Heart right ventricle (tissue), 16 donors: ENCODE data around the gene CAMK4. TPM values are rescaled to one million over a fixed set of nuclear protein-coding genes. Genes with fewer than 3 reads are reported as not detected.

ENCODE experiments used
- ATAC-seq, 8 donors: fragments of 200-7000 bp; cut with Tn5 transposase; one replicate each; pipeline ENCODE4 v1.9.1; 2020; ENCODE audit warnings: mild to moderate bottlenecking in 8 of 8, moderate library complexity in 8 of 8, moderate number of reproducible peaks in 1 of 8
- DNase-seq, 2 donors: peaks; one replicate each; pipeline ENCODE4 v3.0.0-alpha.2; 2020
- H3K27ac ChIP-seq, 10 donors: fragments of 200-600 bp; sonication (generic) in 2 of 10; one replicate each; pipeline versions ENCODE4 v1.5.0 to v1.8.0; 2020 to 2022; ENCODE audit warnings: mild to moderate bottlenecking in 3 of 10
- H3K27me3 ChIP-seq, 7 donors: fragments of 200-600 bp; one replicate each; pipeline ENCODE4 v1.8.0; 2021 to 2022; ENCODE audit warnings: mild to moderate bottlenecking in 2 of 7
- H3K36me3 ChIP-seq, 9 donors: fragments of 200-600 bp; sonication (generic) in 1 of 9; one replicate each; pipeline versions ENCODE4 v1.5.0 to v1.8.0; 2020 to 2022; ENCODE audit warnings: mild to moderate bottlenecking in 2 of 9
- H3K4me1 ChIP-seq, 9 donors: fragments of 200-600 bp; sonication (generic) in 1 of 9; one replicate each; pipeline versions ENCODE4 v1.5.0 to v1.8.0; 2020 to 2022; ENCODE audit warnings: mild to moderate bottlenecking in 4 of 9
- H3K4me3 ChIP-seq, 10 donors: fragments of 200-600 bp; sonication (generic) in 2 of 10; one replicate each; pipeline versions ENCODE4 v1.5.0 to v1.8.0; 2020 to 2022; ENCODE audit warnings: mild to moderate bottlenecking in 7 of 10, moderate library complexity in 2 of 10
- H3K9me3 ChIP-seq, 11 donors: fragments of 200-600 bp in 10 of 11; sonication (generic) in 2 of 11; one replicate each; pipeline versions ENCODE4 v1.5.0 to v1.8.0; 2013 to 2022; ENCODE audit warnings: mild to moderate bottlenecking in 2 of 11, control low read depth in 1 of 11, moderate library complexity in 1 of 11
- WGBS, 2 donors: extraction: QIAGEN DNeasy Blood & Tissue Kit; methylation state at CpG; one replicate each; pipeline ENCODE4 v1.1.7; 2013; ENCODE audit warnings: inconsistent platforms in 1 of 2; 5-methylcytosine and 5-hydroxymethylcytosine counted together
- intact Hi-C, 10 donors: fragments of 100-400 bp; cut with DNase I; formaldehyde crosslinking; loops; one replicate each; pipeline versions ENCODE4 v1.11.1 to v1.14.2; 2022
- polyA plus RNA-seq, 2 donors: library from polyadenylated mRNA; stranded (reverse); fragments of 200-250 nt; gene quantifications; one replicate each; pipeline ENCODE4 v1.2.3, GENCODE V29; 2013
- total RNA-seq, 10 donors: library from RNA; stranded (reverse); fragmentation: NEBNext Ultra II Directional in 3 of 10; extraction: Animal tissue kit (Norgen Biotek cat#: 25700) in 3 of 10; gene quantifications; one replicate each; pipeline versions ENCODE4 v1.2.1 to v1.2.4, GENCODE V29; 2021 to 2023
- TF ChIP-seq, protein P1 (sequence below), 9 donors: fragments of 200-600 bp; sonication (generic) in 2 of 9; IDR thresholded peaks; one replicate each; pipeline versions ENCODE4 v1.5.0 to v1.8.0; 2021 to 2022; ENCODE audit warnings: antibody characterized with exemption in 9 of 9, mild to moderate bottlenecking in 5 of 9, moderate library complexity in 1 of 9
- donor health status: Arrhythmogenic right ventricular cardiomyopathy.
- donor health status: ischemic (EF 13 %, LVEDD 7.1; RV severe dilation, severe dysfunction).
- donor health status: healthy with polysubstance abuse.
- donor health status: DM: no; HTN: yes; CAD: no.
- donor health status: DM: no; HTN: no; CAD: no.
- donor health status: ischemic (EF 25% LVEDD 6.9; RV normal size, moderate dysfunction).
- donor health status: ischemic (EF 25% LVEDD 5.7; RV mildly dilated, moderate dysfunction).
- donor health status: healthy.
- donor health status: DM: yes; HTN: yes; CAD: no.
- donor health status: Ischemic cardiomyopathy.
- donor health status: ischemic (EF 35%, LVEDD 5.7; RV mildly dilated, moderate dysfunction).
- donor health status: nonischemic (EF 11% LVEDD 7.7; RV severe dilation, severe dysfunction).
- donor health status: DM: yes; HTN: yes; CAD: no.
- donor health status: PGD.
- donor health status: ischemic (EF 29% LVEDD 5.4; RV normal size, mild dysfunction).
- donor health status: nonischemic (EF 23%, LVEDD 6.1; RV moderate dilation, normal function).

The CAMK4 gene
- total and polyA plus RNA-seq, 12 donors: 0.02 to 2.0 (median 0.34) TPM; not detected in 1

DNA sequence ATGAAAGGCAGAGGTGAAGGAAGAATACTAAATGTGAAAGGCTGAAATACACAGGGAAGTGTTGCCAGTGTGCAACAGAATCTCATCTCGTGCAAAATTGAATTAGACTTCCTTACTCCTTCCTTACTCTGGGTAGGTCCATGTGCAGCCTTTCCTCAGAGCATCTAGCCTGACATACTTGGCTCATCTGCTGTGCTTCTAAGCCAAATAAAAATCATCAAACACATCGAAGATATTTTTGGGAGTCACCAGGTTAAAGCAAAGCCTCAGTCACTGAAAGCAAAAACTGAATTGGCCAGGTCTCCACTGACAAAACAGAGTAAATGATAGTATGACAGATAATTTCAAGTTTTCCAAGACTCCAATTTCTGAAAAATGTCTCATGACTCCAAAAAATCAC lies 268.8 kb downstream of the CAMK4 start:
- Histone ChIP-seq H3K27ac (no peak overlapping the region), H3K9me3 (no peaks in the 10 kb centered on the region), H3K4me1 (no peaks in the 10 kb centered on the region), H3K27me3 (no peaks in the 10 kb centered on the region), H3K36me3 (peaks cover 0 to 18% (median 0%) of the 10 kb centered on the region in 9 donors), H3K4me3 (no peak overlapping the region)
- no peak for ATAC-seq
- intact Hi-C loops: no loop called here
- TF ChIP-seq, protein P1, sequence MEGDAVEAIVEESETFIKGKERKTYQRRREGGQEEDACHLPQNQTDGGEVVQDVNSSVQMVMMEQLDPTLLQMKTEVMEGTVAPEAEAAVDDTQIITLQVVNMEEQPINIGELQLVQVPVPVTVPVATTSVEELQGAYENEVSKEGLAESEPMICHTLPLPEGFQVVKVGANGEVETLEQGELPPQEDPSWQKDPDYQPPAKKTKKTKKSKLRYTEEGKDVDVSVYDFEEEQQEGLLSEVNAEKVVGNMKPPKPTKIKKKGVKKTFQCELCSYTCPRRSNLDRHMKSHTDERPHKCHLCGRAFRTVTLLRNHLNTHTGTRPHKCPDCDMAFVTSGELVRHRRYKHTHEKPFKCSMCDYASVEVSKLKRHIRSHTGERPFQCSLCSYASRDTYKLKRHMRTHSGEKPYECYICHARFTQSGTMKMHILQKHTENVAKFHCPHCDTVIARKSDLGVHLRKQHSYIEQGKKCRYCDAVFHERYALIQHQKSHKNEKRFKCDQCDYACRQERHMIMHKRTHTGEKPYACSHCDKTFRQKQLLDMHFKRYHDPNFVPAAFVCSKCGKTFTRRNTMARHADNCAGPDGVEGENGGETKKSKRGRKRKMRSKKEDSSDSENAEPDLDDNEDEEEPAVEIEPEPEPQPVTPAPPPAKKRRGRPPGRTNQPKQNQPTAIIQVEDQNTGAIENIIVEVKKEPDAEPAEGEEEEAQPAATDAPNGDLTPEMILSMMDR (IDR thresholded peaks at IDR 0.05): no peak
- WGBS, 2 donors: 45 to 48% methylated on average over 2 of the region's 2 CpGs
- DNase-seq: no peak

DNA sequence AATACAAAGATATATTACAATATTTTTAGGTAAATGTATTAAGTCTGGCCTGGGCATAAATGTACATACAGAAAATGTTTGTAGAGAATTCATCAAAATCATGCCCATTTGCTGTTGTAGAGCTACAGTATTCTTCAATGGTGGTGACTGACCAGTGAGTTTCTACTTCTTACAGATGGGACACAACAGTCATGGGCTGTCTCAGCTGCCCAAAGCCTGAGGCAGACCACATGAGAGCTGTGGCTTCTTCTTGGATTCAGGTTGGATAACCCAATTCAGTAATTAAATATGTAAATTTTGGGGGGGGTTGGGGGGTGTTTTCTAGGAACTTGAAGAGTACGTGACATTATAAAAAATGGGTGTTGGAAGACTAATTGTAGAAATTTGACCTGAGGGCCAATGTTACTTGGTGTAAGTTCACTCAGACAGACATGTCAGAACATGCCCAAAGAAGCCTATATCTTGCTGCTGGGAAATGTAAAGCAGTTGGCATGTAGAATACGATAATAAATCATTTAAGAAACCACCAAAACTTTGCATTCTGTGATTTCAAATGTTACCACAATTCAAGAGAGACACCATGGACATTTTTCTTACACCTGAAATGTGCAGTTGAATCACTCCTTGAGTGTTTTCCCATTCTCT lies 270.3 kb downstream of the CAMK4 start:
- WGBS, 2 donors: 97% methylated on average over 2 of the region's 2 CpGs
- Histone ChIP-seq H3K4me3 (no peak overlapping the region), H3K36me3 (peaks cover 0 to 30% (median 0%) of the 10 kb centered on the region in 9 donors), H3K4me1 (no peaks in the 10 kb centered on the region), H3K27me3 (no peaks in the 10 kb centered on the region), H3K27ac (no peak overlapping the region), H3K9me3 (no peaks in the 10 kb centered on the region)
- TF ChIP-seq, protein P1 (IDR thresholded peaks at IDR 0.05): no peak
- no peak for DNase-seq
- ATAC-seq: no peak
- intact Hi-C loops: no loop called here

DNA sequence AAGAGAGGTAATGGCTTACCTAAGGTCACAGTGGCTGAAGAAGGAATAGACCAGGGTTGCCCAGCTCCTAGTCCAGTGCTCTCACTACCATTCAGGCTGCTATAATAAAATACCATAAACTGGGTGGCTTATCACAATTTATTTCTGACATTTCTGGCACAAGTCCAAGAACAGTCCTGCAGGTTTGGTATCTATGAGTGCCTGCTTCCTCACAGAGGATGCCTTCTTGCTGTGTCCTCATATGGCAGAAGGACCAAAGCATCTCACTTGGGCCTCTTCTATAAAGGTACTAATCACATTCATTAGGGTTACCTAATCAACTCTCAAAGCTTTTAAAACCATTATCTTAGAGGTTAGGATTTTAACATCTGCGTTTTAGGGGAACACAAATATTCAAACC lies 271.0 kb downstream of the CAMK4 start:
- no peak for DNase-seq
- Histone ChIP-seq H3K4me1 (no peaks in the 10 kb centered on the region), H3K27ac (no peak overlapping the region), H3K27me3 (no peaks in the 10 kb centered on the region), H3K4me3 (no peak overlapping the region), H3K9me3 (no peaks in the 10 kb centered on the region), H3K36me3 (peaks cover 0 to 37% (median 4%) of the 10 kb centered on the region in 9 donors)
- TF ChIP-seq, protein P1 (IDR thresholded peaks at IDR 0.05): no peak
- no peak for ATAC-seq
- 89 to 90% methylated on average over 1 of the region's 1 CpG for WGBS, 2 donors
- intact Hi-C loops: no loop called here

DNA sequence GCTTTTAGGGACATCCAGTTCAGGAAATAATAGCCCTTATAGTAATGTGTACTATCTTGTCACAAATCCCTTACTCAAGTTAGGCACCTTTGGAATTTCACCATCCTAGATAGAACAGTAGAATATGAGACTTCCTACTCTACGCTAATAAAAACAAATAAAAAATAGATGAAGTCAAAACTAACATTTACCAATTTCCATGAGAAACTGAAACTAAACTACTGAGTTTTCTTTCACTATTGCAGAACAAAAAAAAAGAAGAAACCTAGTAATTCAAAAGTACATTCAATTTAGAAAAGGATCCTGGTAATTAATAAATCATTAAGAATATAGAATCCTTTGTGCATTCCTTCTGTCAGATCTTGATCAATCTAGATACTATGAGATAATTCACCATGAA lies 274.2 kb downstream of the CAMK4 start:
- TF ChIP-seq, protein P1 (IDR thresholded peaks at IDR 0.05): no peak
- H3K36me3 ChIP-seq: peaks cover 0 to 50% (median 4%) of the 10 kb centered on the region in 9 donors
- H3K4me1 ChIP-seq: no peaks in the 10 kb centered on the region
- DNase-seq (no peak), ATAC-seq (no peak)
- intact Hi-C loops: no loop called here
- H3K4me3 ChIP-seq: no peak overlapping the region
- WGBS, 2 donors: 68 to 91% methylated on average over 1 of the region's 1 CpG
- H3K27ac ChIP-seq: no peak overlapping the region
- no peaks in the 10 kb centered on the region for H3K9me3 ChIP-seq
- H3K27me3 ChIP-seq: no peaks in the 10 kb centered on the region
